KG1 (cell line): ENCODE measurements around the gene NINJ2.

ENCODE experiments used
- DNase-seq: peaks from one replicate; lab custom pipeline; 2025; lab: John Stamatoyannopoulos, UW

NINJ2 gene

GRCh38 chr12:569091-569676, 94.1 kb downstream of the NINJ2 start:
- DNase-seq: no peak

- no peak for DNase-seq
Measured at GRCh38 chr12:568486-568885, 94.8 kb downstream of the NINJ2 start.

- no peak for DNase-seq
Measured at GRCh38 chr12:565589-566105, 97.6 kb downstream of the NINJ2 start.

DNA sequence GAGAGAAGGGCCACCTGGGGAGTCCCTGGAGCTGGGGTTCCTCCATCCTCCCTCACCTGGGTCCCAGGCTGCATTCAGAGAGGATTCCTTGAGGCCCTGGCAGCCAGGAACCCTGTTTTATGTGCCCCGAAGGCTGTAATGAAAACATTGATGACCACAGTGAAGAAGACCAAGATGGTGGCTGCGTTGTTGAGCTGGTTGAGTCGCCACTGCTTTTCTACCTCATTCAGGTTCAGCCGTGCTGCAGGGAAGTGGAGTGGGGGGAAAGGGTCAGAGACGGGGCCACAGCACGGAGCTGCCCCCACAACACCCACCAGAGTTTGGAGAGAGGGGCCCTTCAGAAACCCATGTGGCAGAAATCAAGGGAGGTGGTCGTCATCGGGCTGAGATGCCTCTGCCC, 98.1 kb downstream of the NINJ2 start:
- DNase-seq: no peak

- peak; percentile 69 for DNase-seq
Measured at GRCh38 chr12:563787-564298, 99.4 kb downstream of the NINJ2 start.

DNA sequence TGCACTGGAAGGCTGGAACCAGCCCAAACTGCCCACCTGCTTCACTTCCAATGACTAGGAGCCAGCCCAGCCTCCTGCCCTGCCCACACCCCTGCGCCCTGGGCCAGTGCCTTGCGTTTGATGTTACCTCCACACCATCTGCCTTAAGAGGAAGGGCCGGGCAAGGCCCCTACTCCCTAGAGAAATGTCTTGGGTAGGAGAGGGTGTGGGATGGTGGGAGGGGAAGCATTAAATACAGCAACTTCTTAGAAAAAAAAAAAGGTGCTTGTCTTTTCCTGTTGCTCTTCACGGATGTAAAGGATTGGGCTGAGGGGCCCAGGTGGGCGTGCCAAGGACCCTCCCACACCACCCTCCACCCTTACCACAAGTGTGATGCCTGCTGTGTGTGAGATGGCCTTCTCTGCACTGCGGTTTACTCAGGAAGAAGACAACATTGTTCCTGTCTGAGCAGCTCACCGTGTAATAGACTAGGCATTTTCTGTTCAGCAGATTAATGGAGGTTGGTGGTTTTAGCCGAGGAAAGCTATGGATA, 99.9 kb downstream of the NINJ2 start:
- peak; percentile 75 for DNase-seq

GRCh38 chr12:562634-563033, 100.6 kb downstream of the NINJ2 start:
- no peak for DNase-seq

DNA sequence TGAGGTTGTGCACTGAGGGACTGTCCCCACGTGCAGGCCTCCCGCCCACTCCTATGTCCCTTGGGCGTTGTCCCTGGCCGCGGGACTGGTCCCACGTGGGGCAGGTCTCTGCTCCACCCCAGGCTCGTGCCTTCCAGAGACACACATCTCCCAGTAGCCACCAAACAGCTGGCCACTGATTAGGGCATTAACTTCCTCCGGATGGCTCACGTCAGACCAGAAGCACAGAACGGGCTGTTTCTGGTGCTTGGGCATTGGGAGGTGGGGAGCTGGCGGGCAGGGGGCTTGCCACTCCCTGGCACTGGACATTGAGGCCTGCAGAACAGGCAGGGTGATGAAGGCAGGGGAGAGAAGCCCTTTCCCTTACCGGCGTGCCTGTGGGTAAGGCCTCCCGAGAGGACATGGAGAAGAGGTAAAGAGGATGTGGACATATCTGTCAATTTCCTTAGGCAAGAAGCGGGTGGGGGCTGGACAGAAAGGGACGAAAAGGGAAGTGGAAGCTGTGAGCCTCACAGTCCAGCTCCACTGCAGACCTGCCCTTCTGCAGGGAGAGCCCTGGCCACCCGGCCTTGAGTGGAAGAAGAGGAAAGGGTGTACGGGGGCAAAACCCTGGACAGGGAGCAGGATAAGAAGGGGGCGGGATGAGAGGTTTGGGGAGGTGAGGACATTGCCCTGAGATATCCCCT, 101.2 kb downstream of the NINJ2 start:
- DNase-seq: no peak

DNA sequence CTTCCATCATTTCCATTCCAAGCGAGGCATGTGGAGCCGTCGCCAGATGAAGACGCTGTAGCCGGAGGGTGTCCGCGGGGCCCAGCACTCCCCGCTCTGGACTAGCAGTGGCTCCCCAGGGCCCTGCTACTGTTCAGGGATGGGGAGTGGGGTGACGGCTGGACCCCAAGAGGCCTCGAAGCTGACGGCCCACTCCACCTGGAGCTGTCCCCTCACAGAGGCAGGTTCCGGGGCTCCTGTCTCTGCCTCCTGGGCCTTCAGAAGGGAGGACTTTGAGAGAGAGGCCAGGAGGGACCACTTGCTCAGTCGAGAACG, 101.9 kb downstream of the NINJ2 start:
- no peak for DNase-seq

GRCh38 chr12:560691-561390, 102.4 kb downstream of the NINJ2 start:
- no peak for DNase-seq

GRCh38 chr12:559906-560455, 103.3 kb downstream of the NINJ2 start:
- DNase-seq: no peak

DNA sequence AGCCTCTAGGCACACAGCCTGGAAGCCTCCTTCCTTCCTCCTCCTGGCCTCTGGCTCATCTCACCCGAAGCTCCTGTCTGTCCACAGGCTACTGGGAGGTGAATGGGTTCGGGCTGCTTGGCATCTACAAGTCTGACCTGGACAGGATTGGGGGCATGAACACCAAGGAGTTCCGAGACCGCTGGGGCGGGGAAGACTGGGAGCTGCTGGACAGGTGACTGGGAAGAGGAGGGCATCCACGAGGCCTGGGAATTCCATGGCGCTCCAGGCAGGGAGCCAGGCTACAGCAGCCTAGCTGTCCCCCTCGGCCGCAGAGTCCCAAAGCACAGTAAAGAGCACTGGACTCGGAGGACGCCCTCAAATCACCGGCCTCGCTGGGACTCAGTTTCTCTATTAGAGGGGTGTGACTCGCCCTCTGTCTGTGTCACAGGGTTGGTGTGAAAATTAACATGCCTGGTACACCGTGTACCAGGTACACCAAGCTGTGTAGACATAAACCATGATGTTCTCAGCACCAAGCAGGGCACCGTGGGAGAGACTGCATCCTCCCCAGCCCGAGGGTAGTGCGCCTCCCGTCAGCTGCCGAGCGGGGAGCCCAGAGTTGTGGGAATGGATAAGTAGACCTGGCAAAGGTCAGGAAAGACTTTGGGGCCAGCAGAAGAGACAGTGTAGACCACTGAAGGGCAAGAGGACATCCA, 103.9 kb downstream of the NINJ2 start:
- DNase-seq: no peak

DNA sequence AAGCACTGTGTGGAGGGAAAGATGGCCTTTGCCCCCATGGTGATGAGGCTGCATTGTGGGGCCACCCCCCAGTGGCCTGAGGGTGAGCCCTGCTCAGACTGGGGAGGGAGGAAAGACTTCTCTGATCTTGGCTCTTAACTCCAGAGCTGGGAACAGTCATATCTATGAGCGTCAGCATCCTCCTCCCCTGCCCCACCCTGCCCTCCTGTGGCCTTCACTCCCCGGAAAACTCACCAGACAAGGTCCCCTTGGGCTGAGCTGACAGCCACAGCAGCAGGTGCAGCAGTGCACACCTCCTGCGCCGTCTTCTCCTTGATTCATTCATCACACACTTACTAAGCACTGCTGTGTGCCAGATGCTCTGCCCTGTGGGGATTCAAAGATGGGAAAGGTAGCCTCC, 104.7 kb downstream of the NINJ2 start:
- no peak for DNase-seq

- no peak for DNase-seq
Measured at GRCh38 chr12:556498-556897, 106.7 kb downstream of the NINJ2 start.

GRCh38 chr12:554001-554285, 109.3 kb downstream of the NINJ2 start:
- DNase-seq: no peak

GRCh38 chr12:553216-554000, 109.8 kb downstream of the NINJ2 start:
- DNase-seq: peak; percentile 67

DNA sequence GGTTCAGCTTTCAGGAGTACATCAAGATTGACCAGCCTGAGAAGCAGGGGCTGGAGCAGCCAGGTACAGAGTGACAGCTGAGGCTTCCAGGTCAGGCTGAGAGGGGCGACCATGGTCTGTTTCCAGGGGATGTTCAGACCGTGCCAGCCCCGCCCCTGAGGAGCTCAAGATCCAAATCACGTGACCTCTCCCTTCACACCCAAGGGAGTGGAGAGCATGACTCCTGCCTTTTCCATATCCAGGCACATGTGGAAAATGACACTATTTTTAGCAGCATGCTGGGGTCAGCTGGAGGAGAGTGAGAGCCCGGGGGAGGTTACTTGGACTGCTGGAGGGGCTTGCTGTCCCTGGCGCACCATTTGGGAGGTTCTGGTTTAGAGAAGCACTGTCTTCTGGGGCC, 110.8 kb downstream of the NINJ2 start:
- DNase-seq: no peak

- no peak for DNase-seq
Measured at GRCh38 chr12:550473-551260, 112.6 kb downstream of the NINJ2 start.

- DNase-seq: no peak
Measured at GRCh38 chr12:549476-550082, 113.7 kb downstream of the NINJ2 start.

DNA sequence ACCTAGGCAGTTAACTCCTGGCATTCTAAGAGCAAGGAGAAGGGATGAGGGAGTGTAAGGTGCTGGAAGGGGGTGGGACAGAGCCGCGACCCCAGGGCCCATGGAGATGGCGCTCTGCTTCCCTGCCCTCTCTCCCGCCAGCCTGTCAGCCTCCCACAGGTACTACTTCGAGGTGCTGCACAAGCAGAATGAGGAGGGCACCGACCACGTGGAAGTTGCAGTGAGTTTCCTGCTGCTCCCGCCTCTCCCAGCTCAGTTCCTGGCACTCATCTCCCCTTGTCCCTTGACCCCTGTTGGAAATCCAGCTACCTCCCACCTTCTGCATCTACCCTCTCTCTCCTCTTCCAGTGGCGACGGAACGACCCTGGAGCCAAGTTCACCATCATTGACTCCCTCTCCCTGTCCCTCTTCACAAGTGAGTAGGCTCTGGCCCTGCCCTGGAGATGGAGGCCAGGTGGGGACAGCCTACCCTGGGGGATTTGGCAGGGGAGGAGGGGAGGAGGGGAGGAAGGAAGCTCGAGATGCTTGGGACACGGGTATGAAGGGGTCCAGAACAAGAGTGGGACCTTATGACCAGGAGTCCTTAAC, 115.3 kb downstream of the NINJ2 start:
- no peak for DNase-seq
